ENCODE data around the gene CYP46A1.

CYP46A1 gene

DNA sequence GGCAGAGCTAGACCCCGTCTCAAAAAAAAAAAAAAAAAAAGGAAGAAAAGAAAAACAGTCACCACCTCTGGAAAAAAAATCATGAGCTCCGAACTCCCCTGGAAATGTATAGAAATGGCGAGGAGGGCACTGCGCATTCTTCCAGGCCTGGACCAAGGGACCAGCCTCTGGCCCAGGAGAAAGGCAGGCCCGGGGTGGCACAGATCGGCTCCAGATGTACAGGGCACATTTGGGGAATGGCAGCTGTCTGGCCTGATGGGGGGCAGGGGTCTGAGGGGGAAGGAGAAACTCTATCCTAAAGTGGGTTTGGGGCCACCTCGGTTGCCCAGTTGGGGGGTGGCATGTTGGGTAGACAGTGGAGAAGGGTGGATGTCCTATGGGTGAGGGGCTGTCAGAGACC lies 63.1 kb downstream of the CYP46A1 start:
- no peak for DNase-seq

DNA sequence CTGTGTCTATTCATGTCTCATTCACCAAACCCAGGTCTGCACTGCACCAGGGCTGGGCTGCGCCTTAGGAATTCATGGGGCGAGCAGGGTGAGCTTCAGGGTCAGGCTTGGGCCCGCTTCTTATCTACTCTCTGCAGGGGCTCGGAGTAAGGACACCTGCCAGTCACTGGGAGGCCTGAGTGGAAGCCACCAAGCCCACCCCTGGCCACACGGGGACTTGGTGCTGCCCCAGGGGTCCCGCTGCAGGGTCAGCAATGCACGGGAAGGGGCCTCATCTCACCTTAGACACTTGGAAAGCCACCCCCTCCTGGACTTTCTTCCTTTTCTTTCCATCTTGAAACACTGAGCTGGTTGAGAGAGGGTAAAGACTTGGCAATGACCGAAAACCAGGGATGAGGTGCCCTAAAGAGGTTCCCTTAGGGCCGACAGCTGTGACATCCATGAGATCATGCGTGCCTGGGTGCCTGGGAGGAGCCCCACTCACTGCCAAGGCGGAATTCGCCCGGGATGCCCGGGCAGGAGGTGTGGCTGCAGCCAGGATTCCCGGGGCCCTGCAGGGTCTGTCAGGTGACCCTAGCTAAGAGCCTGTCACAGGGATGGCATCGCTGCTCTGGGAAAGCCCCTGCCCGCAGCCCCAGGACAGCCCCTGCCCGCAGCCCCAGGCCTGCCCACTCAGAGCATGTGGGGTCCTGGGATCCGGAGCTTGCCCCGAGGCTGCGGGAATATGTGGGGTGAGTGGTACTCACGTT lies 63.7 kb downstream of the CYP46A1 start:
- DNase-seq: no peak

DNA sequence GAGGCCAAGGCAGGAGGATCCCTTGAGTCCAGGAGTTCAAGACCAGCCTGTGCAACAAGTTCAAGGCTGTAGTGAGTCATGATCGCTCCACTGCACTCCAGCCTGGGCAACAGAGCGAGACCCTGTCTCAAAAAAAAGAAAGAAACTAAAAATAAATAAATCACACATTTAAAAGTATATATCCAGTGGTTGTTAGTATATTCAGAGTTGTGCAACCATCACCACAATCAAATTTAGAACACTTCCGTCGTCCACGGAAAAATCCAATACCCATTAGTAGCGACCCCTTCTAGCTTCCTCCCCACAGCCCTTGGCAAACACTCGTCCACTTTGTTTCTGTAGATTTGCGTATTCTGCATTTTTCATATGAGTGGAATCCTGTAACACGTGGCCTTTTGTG lies 64.4 kb downstream of the CYP46A1 start:
- DNase-seq: no peak

DNA sequence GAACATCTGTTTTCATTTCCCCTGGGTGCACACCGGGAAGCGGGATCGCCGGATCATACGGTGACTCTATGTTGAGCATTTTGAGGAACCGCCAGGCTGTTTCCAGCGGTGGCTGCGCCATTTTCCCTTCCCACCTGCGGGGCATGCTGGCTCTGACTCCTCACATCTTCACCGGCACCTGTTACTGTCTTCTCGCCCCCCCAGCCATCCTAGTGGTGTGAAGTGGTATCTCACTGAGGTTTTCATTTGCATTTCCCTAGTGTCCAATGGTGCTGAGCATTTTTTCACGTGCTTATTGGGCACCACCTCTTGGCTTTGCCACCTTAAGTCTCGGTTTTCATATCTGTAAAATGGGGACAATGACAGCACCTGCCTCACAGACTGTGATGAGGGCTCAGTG lies 65.0 kb downstream of the CYP46A1 start:
- no peak for DNase-seq

DNA sequence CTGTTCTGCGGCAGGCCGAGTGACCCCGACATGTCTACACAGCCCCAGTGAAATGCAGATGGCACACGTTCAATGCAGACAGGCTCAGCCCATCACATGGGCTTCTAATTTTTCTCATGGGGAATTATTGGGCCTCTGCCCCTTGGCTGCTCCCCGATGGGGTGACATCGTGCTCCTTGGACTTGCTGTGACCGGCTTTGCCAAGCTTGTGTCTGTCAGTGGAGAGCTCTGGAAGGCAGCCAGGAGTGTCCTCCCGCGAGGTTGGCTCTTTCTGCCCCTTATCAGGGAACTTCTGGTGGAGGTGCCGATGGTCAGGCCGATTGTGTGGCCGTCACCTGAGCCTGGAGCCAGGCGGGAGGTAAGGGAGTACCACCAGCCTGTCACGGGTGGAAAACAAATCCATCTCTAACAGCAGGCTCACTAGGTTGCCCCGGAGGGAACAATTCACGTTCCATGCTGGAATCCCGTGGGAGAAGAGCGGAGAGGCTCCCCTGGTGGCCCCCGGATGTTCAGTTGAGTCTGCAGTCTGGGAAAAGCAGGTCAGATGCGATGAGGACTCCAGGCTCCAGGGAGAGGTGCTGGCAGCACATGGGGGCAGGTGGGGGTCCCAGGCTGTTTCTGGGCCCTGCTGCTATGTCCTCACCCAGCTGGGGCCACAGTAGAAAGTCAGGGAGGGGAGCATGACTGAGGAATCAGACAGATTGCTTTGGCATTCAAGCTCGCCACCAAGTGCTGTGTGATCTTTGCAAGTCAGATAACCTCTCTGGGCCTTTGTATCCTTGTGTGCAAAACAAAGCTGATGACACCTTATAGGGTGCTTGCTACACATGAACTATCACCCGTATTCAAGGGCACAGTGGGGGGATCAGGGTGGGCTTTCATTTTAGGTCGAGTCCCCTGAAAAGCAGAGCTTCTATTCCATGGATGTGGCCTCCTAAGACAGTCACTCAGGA lies 65.9 kb downstream of the CYP46A1 start:
- DNase-seq: no peak

DNA sequence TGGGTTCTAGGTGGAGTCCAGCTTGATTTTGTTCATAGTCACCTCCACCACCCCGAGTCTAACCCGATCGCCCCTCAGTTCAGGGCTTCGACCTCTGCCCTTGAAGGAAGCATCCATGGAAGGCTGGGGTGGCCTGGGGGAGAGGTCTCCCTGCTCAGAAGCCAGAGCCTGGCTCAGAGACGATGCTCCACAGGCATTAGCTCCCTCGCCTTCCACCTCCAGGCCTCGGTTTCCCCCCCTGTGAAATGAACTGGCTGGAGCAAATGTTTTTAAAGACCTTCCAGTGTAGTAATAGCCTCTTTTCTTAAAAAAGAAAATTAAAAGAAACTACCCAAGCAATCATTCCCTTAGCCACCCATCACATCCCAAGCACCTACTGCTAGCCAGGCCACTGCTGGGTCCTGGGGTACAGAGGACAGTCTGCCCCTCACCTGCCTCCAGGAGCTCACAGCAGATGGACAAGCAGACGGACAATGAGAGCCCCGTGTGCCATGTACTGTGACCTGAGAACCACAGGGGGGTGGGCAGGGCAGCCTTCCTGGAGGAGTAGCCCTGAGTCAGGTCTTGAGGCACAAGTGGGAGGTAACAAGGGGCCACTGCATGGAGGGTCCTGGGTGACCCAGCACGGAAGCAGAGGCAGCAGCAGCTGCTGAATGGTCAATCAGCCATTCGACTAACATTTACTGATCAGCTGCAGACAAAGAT lies 66.8 kb downstream of the CYP46A1 start:
- no peak for DNase-seq

DNA sequence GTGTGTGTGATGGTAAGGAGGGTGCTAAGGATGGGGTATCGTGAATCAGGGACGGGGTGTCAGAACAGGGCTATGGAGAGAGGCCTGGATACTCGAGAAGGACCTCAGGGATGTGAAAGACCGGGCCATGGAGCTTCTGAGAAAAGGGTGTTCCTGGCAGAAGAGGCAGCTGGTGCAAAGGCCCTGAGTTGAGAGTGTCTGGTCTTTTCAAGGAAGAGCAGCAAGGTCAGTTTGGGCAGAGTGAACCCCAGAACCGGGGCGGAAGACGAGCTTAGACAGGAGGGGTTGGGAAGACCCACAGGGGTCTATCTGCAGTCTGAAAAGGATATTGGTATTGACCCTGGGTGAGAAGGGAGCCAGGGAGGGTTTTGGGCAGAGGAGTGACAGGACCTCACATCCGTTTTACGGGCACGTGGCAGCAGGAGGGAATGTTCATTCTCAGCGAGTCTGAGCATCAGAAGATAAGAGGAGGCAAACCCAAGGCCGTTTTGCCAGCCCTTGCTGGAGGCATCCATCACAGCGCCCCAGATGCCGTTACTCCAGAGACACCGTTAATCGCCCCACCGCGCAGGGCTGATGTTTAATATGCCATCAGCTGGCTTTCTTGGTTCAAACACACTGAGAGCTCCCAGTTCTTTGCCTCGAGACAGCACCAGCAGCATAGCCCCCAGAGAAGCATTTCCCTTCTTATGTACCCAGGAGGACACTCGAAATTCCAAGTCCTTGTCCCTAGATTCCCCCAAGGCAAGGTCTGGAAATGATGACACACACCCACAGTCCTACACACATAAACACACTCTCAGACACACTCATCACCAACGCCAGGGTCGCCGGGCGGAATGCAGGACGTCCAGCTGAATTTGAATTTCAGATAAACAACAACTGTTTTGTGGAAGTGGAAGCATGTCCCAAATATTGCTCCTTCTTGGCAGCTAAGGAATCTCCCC lies 67.7 kb downstream of the CYP46A1 start:
- no peak for DNase-seq

DNA sequence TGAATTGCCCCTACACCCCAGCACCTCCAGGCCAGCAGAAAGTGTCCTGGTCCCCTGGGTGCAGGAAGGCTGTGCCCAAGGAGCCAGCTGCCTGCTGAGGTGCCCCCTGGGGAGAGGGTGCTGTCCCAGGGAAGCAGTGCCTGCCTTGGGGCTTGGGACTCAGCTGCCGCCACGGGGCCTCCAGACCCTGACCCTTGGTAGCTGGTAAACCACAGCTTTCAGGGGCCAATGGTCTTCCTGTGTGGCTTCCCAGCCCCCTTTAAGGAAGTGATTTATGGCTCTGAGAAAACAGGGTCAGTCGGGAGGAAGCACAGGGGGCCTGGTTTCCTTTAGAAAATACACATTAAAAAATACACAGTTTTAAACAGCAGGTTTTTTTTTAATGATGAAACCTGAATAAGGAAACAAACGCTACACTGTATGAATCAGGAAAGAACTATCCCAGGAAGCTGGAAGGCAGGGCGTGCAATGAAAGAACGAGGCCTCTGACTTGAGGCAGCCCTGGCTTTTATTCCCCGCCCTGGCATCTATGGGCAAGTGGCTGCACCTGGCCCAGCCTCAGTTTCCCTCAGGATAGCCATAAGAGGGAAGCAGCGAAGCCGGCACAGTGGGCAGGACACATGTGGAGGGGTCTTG lies 68.5 kb downstream of the CYP46A1 start:
- DNase-seq: no peak

DNA sequence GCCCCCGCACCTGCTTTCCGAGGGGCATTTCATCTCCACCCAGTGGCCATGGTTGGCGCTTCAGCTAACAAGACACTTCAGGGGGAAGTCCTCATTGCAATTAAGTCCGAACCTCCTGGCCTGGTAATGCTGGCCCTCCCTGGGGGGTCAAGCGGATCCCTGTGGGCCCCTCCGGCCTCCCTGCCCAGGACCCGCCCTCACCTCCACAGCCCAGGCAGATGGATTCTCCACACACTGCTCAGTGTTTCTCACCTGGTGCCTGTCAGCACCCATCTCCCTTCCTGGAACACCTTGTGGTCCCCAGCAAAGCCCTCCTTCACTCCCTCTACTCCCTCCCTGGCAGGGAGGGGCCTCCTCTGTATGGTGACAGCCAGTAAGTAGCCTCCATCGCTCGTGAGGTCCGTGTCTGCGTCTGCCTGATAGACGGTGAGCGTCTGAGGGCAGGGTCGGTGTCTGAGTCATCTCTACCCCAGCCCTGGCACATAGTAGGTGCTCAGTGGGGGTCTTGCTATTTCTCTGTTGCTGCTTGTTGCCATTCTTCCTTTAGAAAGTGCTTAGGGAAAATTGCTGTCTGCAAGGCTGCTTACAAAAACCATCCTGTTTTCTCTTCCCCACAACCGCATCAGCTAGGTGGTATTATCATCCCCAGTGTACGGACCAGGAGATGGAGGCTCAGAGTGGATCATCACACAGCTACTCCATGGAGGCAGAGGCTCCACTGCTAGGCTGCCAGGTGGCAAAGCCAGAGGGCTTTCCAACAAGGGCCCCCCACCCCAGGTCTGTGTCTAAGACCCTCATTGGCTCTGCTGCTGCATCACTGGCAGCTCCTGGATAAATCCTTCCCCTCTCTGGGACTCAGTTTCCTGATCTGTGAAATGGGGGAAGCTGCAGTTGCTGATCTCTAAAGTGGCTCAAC lies 69.4 kb downstream of the CYP46A1 start:
- no peak for DNase-seq

DNA sequence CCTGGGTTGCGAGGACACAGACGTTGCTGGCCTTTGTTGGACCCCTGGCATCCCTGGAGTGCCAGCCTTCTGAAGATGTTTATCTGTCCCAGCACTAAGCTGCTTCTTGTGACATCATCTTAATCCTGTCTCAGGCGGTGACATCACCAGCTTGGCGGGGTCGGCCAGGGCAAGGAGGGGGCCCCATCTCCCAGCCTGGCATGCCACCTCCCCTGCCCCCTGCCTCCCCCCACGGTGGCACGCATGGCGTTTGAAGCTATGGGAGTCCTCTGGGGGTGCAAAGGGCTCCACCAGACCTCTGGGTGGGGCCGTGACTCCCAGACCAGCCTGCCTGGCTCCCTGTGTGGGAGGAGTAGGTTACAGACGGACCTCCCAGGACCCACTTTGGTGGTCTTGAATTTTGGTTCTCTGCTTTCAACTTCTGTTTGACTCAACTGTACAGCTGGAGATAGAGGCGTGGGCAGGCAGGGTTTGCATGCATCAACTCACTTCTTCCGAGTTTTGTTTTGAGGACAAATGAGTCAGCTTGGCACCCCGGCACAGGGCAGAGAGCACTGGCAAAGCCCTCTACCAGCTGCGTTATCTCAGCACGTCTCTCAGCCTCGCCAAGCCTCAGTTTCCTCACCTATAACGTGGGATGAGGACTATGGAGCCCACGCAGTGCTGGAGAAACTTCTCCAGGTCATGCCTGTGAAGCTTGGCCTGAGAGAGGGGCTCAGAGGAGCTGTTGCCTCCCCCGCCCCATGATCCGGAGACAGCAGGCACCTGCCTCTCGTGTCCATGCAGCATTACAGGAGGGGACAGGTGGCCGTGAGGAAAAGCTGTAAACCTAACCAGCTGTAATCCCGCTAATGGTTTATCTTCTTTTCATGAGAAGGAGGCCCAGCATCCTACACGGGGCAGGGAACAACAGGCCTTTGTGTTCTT lies 70.3 kb downstream of the CYP46A1 start:
- no peak for DNase-seq

DNA sequence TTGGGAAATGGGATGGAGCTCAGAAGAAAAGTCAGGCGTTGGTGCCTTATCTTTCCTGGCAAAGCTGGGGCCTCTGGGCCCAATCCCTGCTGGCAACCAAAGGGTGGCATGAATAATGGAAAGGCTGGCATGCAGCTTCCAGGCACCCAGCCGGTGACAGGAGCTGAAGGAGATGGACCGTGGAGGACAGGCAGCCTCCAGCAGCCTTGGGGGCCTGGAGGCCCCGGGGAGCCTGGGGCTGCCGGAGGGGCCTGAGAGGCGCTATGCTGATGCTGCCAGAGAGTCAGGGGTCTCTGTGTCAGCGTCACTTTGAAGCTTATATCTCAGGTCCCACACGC lies 70.9 kb downstream of the CYP46A1 start:
- DNase-seq: no peak

DNA sequence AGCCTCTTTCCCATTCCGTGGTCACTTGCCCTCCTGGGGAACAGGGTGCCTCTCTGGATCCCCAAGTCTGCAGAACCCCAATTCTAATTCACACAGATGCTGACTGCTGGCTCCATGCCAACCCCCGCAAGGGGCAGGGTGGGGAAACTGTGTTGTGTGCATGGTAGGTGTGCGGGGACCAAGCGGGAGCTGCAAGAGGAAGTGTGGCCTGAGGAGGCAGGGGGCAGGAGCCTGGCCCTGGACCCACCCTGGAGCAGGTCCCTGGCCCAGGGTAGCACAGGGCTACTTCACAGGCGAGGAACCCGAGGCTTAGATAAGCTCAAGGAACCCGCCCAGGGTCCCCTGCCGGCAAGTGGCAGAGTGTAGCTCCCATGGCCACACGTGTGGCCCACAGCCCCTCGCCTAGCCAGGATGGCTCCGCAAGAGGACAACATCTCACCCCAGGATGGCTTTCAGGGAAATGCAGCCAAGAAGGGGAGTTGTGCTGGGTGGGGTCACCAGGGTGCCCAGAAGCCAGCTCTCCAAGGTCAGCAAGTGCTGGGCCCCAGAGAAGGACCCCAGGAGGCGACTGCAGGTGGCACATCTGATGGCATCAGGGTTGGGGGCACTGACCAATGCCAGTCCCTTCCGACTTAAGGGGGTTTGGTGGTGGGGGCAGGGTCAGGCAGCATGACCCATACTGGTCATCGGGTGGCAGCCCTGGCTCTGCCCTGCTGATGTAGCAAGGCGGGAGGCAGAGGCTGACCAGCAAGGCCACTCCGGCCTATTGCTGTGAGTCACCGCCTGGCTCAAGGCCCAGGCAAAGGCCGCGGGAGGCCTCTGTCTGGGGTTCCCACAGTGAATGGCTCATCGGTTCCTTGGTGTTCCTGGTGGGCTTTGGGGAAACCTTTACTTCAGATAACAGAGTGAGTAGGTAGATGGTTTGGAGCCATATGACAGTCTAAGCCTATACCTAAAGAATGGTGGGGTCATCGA lies 71.8 kb downstream of the CYP46A1 start:
- DNase-seq: peak in 10 of 14 donors; percentile 22 to 84 (median 50)

DNA sequence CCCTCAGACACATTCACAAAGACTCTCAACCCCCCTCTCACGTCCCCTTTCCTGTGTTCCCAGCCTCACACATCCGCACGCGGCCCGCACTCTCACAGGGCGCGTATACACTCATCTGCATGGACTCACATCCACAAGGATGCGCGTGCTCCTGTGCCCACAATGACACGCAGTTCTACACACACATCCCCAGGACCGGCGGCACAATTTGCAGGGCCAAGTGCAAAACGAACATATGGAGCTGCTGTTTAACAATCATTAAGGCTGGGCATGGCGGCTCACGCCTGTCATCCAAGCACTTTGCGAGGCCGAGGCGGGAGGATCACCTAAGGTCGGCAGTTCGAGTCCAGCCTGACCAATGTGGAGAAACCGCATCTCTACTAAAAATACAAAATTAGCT lies 72.7 kb downstream of the CYP46A1 start:
- DNase-seq: no peak

DNA sequence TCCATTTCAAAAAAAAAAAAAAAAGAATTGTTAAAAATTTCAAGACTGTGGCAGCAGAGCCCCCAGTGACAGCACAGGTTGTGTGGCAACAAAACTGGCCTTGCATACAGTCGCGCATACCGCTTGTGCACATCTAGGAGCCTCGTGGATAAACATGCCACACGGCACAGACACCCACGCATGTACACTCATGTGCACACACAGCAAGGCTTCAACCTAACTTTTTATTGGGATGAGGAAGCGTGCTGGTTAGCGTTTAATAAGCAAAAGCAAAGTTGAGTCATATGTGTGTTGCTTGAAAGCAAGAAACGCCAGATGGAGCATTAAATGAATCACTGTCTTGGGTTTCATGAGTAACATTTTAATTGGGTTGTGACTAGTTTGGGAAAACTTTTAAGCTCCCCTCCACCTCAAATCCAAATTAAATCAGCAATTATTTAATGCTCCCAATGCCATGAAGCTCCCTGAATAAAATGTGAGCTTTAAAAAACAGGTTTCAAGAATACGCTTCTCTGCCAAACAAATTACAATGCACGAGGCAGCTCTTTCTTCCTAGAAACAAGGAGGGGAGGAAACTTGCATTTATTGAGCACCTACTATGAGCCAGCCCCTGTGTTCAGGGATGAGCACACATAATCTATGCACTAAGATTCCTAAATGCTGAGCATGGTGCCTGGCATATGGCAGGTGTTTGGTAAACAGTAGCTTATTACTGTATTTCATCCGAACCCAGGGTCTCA lies 73.4 kb downstream of the CYP46A1 start:
- no peak for DNase-seq

DNA sequence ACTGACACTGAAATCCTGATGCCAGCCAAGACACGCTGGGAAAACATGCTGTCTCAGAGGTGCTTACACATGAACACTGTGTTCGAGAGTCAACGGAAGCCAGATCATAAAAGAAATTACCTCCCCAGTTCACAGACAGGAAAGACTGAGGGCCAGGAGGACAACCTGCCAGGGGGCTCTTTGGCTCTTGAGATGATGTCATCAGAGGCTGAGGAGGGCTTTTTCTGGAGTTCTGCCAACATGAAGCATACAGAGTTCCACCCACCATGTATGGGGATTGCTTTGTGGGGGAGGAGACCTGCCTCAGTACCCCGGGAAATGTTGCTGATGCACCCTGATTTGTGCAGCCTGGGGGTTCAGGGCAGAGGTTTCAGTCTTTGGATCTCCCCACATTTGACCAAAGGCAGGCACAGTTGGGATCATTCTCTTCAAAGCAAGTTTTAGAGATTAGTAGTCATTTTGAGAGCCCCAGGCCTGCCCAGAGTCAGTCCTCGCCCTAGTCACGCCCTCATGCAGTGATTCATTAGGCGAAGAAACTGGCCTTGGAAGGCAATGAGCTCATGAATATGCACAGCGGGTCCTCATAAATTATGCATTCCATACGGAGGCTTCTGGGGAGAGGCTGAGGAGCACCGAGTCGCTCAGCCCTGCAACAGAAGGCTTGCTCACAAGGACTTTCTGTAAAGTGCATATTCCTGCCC lies 74.2 kb downstream of the CYP46A1 start:
- no peak for DNase-seq

DNA sequence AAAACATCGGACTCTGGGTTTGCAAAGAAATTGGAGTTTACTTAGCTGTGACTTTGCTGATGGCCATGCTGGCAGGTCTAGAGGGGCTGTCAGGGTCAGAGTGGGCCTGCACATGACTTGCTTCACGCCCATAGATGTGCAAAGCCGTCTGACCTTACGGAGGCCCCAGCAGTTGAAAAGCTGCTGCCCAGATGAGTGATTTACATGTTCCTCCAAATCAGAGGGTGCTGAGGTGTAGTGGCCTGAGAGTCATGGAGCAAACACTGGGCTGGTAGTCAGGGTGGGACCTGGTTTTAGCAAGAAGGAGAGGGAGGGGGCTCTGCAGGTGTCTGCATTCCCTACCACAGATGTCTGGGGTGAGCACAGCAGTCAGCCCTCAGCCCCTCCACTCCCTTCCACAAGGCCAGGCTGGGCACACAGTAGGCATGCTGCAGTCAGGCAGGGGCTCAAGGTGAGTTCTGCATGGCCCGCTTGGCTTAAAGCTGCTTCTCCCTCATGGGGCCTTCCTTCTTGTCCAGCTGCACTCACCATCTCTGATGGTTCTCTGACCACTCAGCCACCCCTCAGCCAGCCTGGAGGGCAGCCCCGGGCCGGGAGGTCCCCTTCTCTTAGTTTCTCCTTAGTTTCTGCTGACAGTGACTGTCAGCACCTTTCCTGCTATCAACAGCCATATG lies 74.9 kb downstream of the CYP46A1 start:
- DNase-seq: no peak
